Ishikawa (cell line): Measurements from ENCODE around the gene KDM2A.

ENCODE experiments used
- CEBPB ChIP-seq: IDR thresholded peaks from 2 replicates; pipeline ENCODE4 v1.6.1; 2012
- CREB1 ChIP-seq: IDR thresholded peaks from 2 replicates; pipeline ENCODE4 v1.6.1; 2012; ENCODE audit warnings: low read depth
- EGR1 ChIP-seq: IDR thresholded peaks from 2 replicates; pipeline ENCODE4 v1.6.1; 2012
- EP300 ChIP-seq: IDR thresholded peaks from 2 replicates; pipeline ENCODE4 v1.6.1; 2012; ENCODE audit warnings: borderline replicate concordance
- MAX ChIP-seq: IDR thresholded peaks from 2 replicates; pipeline ENCODE4 v1.6.1; 2012
- RAD21 ChIP-seq: IDR thresholded peaks from 2 replicates; pipeline ENCODE4 v1.6.1; 2012; ENCODE audit warnings: low read depth
- TAF1 ChIP-seq: IDR thresholded peaks from 2 replicates; pipeline ENCODE4 v1.6.1; 2012; ENCODE audit warnings: low read depth, mild to moderate bottlenecking
- USF1 ChIP-seq: IDR thresholded peaks from 2 replicates; pipeline ENCODE4 v1.6.1; 2012
- YY1 ChIP-seq: IDR thresholded peaks from 2 replicates; pipeline ENCODE4 v1.6.1; 2012; ENCODE audit warnings: low read depth

DNA sequence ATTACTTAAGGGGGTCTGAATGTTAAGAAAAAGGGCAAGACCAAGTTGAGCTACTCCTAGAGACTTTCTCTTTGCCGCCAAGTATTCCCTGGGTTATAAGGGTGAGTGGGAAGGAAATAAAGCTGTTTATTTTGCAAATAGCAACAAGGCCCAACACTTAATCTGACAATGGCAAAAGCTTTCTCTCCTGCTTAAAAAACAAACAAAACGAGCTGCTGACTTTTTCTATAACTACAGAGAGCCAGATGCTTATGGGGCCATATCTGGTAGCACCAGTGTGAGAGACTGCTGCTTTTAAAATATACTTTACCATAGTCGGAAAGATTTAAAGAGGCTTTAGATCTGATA, 2.3 kb upstream of the KDM2A start:
- TF ChIP-seq YY1, result no peak
- TF ChIP-seq EP300, result no peak
- TF ChIP-seq MAX, result no peak
- TF ChIP-seq EGR1, result no peak
- TF ChIP-seq RAD21, result no peak
- no peak for TF ChIP-seq CREB1
- no peak for TF ChIP-seq CEBPB
- no peak for TF ChIP-seq TAF1
- TF ChIP-seq USF1, result no peak
